ENCODE data around the gene KRTAP23-1.

KRTAP23-1 gene, protein sequence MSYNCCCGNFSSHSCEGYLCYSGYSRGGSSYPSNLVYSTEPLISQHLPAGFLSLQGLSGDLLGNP
- total RNA-seq: 0 reads per million in 2 donors

DNA sequence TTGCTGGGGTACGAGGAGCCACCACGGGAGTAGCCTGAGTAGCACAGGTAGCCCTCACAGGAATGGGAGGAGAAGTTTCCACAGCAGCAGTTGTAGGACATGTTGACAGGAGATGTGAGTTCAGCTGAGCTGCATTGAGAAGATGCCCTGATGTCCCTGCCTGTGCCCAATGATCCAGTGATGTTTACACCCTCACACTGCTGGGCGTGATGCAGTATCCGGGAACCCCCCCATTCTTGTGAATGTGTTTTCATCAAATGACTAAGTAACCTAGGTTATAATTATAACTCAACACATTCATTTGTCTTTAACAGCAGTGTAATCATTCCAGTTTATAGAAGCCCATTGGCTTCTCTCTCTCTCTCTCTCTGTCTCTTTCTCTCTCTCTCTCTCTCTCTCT is at the start of gene KRTAP23-1:
Gene KRTAP23-1 (minus strand): TSS at position 101 of the 400 bp plus-strand sequence. CDS start 0 bp downstream, at position 101.
- no peak for DNase-seq

DNA sequence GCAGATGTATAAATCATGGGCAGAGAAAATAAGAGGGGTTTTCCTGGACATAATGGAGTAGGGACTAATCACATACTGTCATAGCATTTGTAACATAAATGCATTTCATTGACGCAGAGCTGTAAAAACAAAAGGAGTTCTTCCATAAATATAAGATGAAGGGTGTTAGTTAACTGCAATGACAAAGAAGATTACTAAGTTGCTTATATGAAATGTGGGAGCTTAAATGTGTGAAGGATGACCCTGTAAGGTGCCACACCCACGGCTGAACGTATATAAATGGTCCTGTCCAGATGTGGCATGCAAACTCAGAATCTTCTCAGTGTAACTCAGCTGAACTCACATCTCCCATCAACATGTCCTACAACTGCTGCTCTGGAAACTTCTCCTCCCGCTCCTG is 47.3 kb upstream of the KRTAP23-1 start, which contains the start of gene KRTAP13-1:
Gene KRTAP13-1 (plus strand): TSS at position 301 of the 400 bp plus-strand sequence. CDS start 56 bp downstream, at position 357.
- DNase-seq: no peak

DNA sequence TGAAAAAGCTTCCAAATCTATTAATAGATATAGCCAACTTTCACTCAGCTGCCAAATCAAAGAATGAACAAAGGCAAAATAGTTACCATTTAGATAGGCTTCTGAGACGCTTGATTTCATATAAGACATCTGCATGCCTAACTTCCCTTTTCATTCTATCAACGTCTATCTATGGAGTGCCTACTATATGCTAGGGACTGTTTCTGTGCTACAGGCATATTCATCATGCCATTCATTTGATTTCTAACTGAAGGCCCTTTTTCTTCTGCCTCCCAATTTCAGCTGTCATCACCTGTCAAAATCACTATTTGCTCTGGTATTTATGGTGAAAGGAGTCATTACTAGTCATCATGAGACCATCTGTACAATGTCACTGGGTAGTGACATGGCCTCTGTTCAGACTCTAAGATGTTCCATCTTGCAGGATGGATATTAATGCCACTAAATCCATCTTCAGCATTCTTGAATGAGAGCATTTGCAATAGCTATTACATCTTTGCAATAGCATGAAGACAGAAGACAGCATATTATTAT is 43.2 kb upstream of the KRTAP23-1 start:
- DNase-seq: no peak

DNA sequence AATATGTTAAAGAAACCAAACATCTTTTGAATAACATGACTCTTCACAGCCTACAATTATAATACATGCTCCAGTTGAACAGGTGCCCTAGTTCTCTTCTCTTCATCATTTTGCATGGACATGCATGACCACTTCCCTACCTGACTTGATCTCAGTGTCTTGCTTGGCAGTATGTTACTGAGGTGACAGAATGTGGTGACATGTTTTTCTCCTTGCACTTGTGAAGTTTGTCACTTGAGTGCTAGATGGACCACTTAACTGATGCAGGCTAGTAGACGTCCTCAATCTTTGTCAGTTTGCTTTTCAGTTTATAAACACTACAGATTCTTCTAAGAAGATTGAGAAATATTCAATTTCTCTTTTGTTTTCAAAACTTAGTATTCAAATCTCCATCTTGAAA is 33.8 kb upstream of the KRTAP23-1 start:
- no peak for DNase-seq

DNA sequence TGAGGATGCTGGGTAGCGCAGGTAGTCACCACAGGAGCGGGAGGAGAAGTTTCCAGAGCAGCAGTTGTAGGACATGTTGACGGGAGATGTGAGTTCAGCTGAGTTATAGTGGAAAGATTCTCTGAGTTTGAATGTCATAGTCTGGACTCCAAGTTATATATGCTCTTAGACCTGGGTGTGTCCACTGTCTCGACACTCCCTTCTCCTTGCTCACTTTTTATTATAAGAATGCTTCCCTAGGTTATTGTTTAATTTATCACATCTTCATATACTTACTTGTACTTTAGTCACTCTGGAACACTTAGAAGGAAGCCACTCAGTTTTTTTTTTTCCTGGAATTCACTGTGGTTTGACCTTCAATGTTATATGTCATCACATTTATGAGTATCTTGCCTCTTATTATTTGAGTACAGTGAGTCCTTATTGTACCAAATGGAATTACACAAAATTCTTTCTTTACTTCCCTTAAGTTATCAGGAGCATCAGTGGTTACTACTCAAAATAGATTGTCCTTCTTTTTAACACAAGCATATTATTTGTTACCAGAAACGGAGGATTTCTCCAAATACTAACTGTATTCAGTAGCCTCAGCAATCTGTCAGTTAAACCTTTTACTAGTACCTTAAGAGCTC is 23.8 kb upstream of the KRTAP23-1 start, which contains the start of gene KRTAP13-2:
Gene KRTAP13-2 (minus strand): TSS at position 133 of the 632 bp plus-strand sequence. CDS start 58 bp downstream, at position 75.
- no peak for DNase-seq

DNA sequence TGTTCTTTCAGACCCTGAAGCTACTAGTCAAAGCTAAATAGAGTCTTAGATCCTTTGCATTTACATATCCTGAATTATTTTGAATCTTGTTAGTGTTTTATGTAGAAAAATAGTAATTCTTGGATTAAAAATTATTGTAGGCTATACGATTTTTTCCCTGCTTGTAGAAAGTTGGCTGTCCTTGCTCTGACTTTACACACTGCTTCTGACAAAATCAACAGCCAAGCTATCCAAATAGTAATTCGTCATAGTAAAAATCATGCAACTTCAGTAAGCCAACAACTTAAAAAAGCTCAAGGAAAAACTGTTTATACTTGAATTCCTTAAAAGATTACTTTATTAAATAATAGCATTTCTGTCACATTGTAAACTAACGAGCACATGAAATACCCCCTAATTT is 7.5 kb upstream of the KRTAP23-1 start:
- no peak for DNase-seq

DNA sequence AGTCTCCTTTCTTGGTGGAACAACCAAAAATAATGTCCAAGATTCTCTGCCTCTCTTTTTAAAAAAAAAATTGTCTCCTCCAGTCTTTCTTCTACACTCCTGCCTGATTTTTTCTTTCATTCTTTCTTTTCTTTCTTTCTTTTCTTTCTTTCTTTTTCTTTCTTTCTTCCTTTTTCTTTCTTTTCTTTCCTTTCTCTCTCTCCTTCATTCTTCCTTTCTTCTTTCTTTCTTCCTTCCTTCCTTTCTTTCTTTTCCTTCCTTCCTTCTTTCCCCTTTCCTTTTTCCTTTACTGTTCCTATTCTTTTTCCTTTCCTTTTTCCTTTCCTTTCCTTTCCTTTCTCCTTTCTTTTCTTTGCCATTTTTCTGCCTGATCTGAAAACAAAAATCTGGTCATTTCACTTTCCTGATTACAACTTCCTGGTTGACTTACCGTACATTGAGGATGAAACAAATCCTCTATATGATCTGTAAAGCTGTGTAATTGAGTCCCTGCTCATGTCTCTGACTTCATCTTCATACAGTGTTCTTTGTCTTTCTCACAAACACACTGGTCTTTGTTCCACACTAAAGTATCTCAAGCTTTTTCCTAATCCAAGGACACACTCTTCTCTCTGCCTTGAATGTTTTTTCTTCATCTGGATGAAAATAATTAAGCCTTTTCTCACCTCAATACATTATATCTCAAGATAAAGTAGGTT is 6.1 kb upstream of the KRTAP23-1 start:
- DNase-seq: no peak

DNA sequence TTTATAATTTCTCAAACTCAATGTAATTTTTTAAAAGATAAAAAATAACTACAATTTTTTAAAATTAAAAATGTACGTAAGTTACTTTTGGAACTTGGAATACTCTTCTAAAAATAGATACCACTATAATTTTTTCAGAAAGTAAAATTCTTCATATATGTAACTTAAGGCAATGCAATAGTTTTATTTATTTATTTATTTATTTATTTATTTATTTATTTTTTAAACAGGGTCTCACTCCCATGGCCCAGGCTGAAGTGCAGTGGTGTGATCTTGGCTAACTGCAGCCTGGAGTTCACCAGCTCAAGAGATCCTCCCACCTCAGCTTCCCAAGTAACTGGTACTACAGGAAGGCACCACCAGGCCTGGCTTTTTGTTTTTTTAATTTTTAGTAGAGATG is 3.1 kb upstream of the KRTAP23-1 start:
- no peak for DNase-seq

DNA sequence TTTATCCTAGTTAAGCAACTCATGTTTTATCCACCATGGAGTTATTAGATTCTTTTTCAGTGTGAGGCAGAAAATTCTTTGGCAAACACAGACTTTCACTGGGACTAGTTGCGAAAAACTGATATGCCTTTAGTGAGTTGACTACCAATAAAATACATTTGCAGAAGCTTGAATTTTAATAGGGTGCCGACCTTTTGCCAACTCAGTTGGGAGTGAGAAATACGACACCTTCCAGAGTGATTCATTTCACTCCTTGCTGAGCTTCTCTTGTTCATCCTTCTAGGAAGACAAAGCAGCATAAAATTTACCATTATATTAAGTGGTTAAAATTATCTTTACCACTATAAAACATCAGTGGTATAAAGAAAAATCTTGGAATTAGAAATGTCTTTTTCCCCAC is 1.2 kb upstream of the KRTAP23-1 start:
- no peak for DNase-seq

DNA sequence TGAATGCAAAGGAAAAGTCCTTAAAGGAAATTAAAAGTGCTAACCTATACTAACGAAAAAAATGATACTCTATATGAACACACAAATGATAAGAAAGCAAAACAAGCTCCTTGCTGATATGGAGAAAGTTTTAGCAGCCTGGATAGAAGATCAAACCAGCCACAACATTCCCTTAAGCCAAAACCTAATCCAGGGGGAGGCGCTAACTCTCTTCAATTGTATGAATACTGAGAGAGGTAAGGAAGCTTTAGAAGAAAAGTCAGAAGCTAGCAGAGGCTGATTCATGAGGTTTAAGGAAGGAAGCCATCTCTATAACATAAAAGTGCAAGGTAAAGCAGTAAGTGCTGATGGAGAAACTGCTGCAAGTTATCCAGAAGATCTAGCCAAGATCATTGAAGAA is 3.4 kb downstream of the KRTAP23-1 start:
- DNase-seq: no peak

DNA sequence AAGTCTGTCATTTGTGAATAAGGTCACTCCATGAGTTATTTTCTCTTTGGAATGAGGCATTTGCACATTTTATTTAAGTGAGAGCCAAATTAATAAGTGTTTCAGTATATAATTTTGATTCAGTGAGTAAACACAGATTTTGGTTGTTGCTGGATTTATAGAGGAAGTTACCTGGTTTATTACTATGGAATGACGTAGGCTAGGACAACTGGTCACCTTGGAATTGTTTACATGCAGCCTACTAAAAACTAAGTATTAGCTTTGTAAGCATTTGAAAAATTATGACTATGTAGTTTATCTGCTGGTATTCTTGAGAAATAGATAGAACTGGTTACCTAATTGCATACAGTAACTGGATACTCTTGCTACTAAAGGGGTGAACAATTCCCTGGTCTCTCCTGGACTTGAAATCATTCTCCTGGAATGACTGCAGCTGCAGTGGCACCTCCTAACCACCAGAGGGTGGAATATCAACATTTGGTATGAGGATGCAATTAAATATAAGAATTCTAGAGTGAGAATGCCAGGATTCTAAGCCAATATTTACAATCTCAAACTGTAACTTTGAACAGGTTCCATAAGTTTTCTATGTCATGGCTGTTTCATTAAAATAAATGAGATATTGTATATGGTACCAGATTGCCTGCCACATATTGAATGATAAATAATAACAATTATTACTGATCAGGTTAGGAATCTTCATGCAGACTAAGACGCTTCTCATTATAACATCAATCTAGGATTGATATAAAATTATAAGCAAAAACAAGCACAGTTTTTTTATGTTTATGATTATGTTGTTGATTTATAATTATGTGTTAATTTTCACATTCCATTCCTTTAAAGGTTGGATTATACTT is 7.5 kb downstream of the KRTAP23-1 start:
- no peak for DNase-seq

DNA sequence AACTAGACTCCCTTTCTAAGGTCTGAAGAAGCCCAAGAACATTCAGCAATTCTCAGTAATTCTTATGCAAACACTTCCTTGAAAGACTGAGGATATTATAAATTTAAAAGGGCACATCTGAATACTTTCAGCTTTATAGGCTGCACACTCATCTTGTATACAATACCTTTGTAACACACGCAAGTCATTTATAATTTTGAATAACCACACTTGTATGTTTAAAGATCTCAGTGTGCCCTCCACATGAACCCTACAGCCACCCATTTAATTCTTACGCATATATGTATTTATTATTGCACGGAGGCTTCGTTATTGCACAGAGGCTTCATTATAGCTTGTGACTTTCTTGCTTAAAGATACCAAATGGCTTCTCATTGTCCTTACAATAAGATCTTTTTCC is 9.7 kb downstream of the KRTAP23-1 start:
- no peak for DNase-seq

DNA sequence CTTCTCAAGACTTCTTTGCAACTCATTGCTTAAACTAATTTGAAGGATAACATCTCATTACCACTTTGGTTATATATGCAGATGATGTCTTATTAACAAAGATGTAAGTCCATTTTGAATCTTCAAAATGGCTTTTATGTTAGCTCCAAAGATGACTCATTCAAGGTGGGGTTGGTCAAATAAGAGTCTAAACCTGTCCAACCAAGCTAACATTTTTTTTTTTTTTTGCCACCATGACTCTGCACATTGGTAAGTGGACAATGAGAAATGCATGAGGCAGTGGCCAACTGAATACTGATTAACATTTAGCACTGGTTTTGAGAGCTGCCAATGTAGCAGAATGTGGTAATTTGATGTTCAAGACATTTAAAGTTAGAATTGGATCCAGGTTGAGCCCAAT is 10.6 kb downstream of the KRTAP23-1 start:
- DNase-seq: no peak

DNA sequence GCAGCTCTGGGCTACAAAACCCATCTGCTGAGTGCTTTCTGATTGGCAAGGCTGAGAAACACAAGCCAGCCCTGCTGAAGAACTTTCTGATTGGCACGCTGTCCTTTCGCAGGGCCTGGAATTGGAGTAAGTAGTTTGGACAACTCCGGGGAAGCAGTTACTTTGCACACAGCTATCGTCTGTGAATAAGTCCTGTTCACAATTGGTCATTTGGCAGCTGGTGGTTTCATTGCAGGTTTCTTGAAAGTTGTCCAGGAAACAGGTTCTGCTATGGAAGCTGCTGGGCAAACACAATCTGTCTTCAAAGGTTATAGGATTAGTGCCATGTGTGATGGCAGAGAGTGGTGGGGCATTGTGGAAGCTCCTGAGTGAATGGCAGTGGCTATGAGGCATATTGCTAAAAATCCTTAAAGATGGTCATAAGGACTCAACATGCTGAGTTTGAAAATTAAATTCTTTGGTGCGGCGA is 11.1 kb downstream of the KRTAP23-1 start, which contains the start of gene KRTAP27-1:
Gene KRTAP27-1 (minus strand): TSS at position 419 of the 469 bp plus-strand sequence. CDS start 26 bp downstream, at position 393.
- DNase-seq: no peak

DNA sequence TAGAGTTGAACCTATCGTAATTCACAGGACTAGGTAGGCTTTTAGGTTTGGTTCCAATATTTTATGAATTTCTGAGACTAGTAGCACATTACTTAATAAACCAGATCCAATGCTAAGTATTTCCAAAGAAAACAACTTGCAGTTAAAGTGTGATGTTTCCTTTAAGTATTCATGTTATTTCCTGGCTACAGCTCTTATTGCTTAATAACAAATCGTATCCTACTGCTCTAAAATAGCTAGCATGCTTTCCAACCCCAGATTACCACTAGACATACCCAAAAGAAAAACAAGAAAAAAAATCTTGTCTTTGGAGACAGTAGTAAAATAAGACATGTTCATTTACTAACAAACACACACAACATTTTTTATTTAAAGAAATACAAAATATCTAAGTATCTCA is 11.8 kb downstream of the KRTAP23-1 start:
- no peak for DNase-seq

DNA sequence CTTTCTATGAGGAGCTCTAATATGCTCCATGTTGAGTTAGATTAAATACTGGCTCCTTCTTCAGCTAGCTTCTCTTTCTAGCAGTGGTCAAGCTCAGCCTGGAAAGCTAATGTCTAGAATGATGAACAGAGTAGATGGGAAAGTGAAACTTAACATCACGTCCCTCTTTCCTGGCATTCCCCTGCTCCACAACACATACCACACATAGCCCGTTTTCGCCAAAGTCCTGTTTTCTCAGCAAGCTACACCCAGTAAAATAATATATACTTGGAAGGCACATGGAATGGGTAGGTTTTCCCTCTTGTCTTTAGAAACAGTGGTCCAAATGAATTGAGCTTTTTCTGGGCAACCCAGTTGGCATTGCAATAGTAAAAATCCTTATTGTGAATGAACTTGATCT is 14.7 kb downstream of the KRTAP23-1 start:
- no peak for DNase-seq

DNA sequence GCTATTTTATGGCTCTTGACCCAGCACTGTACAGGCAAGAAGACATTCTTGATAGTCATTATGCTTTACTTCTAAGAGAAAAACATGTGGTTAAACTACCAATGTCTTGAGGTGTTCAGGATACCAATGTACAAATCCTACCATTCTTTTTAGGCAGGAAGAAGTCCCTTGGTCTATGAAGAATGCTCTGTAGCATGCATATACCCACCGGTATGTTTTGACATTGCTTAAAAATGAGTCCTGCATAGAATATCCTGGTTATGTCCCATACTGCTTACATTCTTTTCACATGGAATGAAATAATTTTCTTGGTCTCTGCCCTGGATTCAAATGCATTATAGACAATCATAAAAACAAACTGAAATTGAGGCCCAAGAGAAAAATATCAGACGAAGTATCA is 15.7 kb downstream of the KRTAP23-1 start:
- no peak for DNase-seq

DNA sequence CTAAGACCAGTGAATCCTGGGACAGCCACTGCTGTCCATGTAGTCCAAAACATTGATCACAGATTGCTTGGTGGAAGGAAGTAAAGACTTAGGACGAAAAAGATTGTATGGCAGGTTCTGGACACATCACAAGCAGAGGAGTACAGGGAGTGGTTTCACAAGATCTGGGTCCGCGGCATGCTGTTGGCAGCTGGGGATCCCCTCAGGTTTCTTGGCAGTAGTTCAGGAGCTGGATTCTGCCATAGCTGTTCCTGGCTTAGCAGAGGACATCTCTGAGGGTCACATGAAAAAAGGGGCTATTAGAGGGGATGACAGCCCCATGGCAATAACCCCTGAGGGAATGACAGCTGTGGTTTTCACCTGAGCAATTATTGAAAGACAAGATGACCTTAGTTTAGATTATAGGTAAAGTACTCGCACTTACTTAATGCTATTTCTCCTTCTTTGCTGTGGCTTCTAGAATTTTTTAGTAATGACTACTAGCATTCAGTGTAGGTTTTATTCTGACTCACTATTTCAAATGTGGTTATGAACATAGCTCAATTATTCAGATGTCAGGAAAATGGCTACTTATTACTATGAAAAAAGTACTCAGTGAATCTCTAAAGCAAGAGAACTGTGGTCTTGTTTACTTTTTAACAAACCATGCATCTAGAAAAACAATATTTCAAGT is 19.1 kb downstream of the KRTAP23-1 start:
- no peak for DNase-seq

DNA sequence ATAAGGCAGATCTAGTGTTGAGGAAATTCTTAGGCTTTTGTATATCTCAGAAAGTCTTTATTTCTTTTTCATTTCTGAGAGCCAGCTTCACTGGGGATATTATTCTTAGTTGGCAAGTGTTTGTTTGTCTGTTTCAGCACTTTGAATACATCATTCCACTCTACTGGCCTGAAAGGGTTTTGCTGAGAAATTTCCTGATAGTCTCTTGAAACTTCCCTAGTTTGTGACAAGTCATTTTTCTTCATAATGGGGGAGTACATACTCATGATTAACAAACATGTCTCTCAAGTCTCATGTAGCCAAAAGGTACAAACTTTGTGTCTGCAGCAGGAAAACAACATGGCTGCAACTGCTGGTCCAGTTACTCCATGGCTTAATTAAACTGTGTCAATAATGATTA is 22.0 kb downstream of the KRTAP23-1 start:
- no peak for DNase-seq

DNA sequence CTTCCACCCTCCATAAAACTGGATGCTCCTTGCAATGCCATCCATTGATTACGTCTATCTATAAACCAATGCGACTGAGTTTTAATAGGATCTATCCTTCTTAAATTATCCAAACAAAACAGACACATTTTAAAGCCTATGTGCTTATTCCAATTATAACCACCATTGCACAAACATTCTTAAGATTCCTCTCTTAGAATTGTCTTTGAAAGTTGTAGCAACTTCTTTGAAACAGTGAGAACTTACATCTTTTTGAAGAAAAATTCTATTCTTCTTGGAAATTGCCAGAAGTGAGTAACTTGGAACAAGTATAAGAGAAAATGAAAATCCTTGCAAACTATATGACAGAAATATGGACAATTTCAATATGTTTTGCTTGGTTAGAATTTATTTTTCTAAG is 28.2 kb downstream of the KRTAP23-1 start, which contains the start of gene KRTAP26-1:
Gene KRTAP26-1 (minus strand): TSS at position 101 of the 400 bp plus-strand sequence. CDS start 280 bp downstream, outside the sequence.
- DNase-seq: no peak

DNA sequence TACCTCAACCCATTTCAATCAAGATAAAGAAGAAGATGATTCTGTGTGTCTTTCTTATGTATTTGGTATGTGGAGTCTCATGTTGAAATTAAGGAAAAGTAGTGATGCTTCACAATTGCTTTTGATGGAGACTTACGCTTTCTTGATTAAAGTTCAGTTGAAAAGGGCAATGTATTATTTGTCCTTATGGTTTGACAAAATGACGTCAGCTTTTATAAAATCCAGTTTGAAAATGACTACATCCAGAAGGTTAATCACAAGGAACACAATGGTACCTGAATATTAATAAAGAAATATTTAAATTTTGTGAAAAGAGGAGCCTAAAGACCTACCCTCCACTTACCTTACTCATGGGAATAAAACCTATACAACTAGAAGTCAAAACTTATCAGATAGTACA is 32.7 kb downstream of the KRTAP23-1 start:
- no peak for DNase-seq

DNA sequence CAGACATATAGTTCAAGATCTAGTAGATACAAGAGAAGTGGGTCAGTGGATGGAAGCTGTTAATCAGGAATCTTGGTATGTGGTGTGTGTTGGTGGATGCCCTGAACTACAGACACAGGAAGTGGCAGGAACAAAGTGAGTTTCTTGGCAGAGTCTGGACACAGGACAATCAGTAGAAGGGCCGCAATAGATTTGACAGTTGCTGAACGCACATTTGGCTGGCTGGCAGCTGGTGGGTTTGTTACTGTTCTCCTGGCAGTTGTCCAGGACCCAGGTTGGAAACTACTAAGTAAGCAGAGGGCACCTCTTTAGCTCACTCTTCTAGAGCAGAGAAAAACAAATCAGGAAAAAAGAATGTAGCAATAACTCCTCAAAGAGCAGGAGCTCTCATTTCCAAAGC is 41.5 kb downstream of the KRTAP23-1 start:
- DNase-seq: no peak
